Thymus (tissue), 11 donors: ENCODE data around the gene NDST1. TPM values are rescaled to one million over a fixed set of nuclear protein-coding genes. Genes with fewer than 3 reads are reported as not detected.

ENCODE experiments used
- DNase-seq, 9 donors: peaks; one replicate each; pipeline ENCODE4 v3.0.0-alpha.2; 2013; ENCODE audit warnings: low spot score in 9 of 9, low read depth in 6 of 9, missing footprints in 1 of 9
- H3K27ac ChIP-seq, 2 donors: one replicate each; pipeline ENCODE4 v1.5.1; 2013; ENCODE audit warnings: control low read depth in 1 of 2, low read depth in 1 of 2, low read length in 1 of 2, mild to moderate bottlenecking in 1 of 2, moderate library complexity in 1 of 2
- H3K27me3 ChIP-seq, 2 donors: one replicate each; pipeline ENCODE4 v1.5.1; 2013; ENCODE audit warnings: low read length in 1 of 2; ENCODE audit not compliant: control insufficient read depth in 2 of 2, insufficient read depth in 1 of 2
- H3K36me3 ChIP-seq, 2 donors: one replicate each; pipeline ENCODE4 v1.5.1; 2013; ENCODE audit warnings: low read length in 1 of 2, mild to moderate bottlenecking in 1 of 2, moderate library complexity in 1 of 2; ENCODE audit not compliant: control insufficient read depth in 2 of 2, insufficient read depth in 2 of 2
- H3K4me1 ChIP-seq, 2 donors: one replicate each; pipeline ENCODE4 v1.5.1; 2013; ENCODE audit warnings: low read length in 2 of 2; ENCODE audit not compliant: control insufficient read depth in 2 of 2, insufficient read depth in 2 of 2
- H3K4me3 ChIP-seq, 2 donors: one replicate each; pipeline ENCODE4 v1.5.1; 2013; ENCODE audit warnings: low read length in 2 of 2, control low read depth in 1 of 2, mild to moderate bottlenecking in 1 of 2
- H3K9me3 ChIP-seq, 2 donors: one replicate each; pipeline ENCODE4 v1.5.1; 2013; ENCODE audit warnings: low read length in 1 of 2, mild to moderate bottlenecking in 1 of 2; ENCODE audit not compliant: control insufficient read depth in 2 of 2, insufficient read depth in 1 of 2
- WGBS: extraction: QIAGEN DNeasy Blood & Tissue Kit; methylation state at CpG from one replicate; pipeline ENCODE4 v1.1.7; 2013; 5-methylcytosine and 5-hydroxymethylcytosine counted together
- polyA plus RNA-seq: library from polyadenylated mRNA; stranded (reverse); fragments of 200-250 nt; gene quantifications from one replicate; pipeline ENCODE4 v1.2.3, GENCODE V29; 2013
- total RNA-seq: library from RNA; stranded (reverse); fragments of 120-200 nt; gene quantifications from one replicate; pipeline ENCODE4 v1.2.4, GENCODE V29; 2013
- donor health status: healthy.

The NDST1 gene
- total and polyA plus RNA-seq, 2 donors, result 2.8 to 6.4 TPM

GRCh38 chr5:150599281-150599680, 91.3 kb downstream of the NDST1 start:
- peak overlapping the region in 1 of 2 donors; percentile 47 for H3K27ac ChIP-seq
- H3K27me3 ChIP-seq, result no peaks in the 10 kb centered on the region
- no peak for DNase-seq
- no peak overlapping the region for H3K4me3 ChIP-seq
- H3K4me1 ChIP-seq, result peaks cover 0 to 27% of the 10 kb centered on the region in 2 donors
- WGBS, result 92% methylated on average over 5 of the region's 5 CpGs
- H3K9me3 ChIP-seq, result no peaks in the 10 kb centered on the region
- H3K36me3 ChIP-seq, result no peaks in the 10 kb centered on the region

GRCh38 chr5:150599917-150600511, 92.1 kb downstream of the NDST1 start:
- H3K27me3 ChIP-seq, result no peaks in the 10 kb centered on the region
- peak in 3 of 9 donors; percentile 25 to 35 (median 26) for DNase-seq
- WGBS, result 90% methylated on average over 11 of the region's 11 CpGs
- H3K4me3 ChIP-seq, result no peak overlapping the region
- peaks cover 0 to 25% of the 10 kb centered on the region in 2 donors for H3K4me1 ChIP-seq
- peak overlapping the region in 1 of 2 donors; percentile 55 for H3K27ac ChIP-seq
- H3K9me3 ChIP-seq, result no peaks in the 10 kb centered on the region
- H3K36me3 ChIP-seq, result no peaks in the 10 kb centered on the region

GRCh38 chr5:150600616-150601490, 92.9 kb downstream of the NDST1 start:
- Histone ChIP-seq H3K4me1 (peaks cover 0 to 22% of the 10 kb centered on the region in 2 donors), H3K27ac (peak overlapping the region; percentile 46 to 55), H3K4me3 (no peak overlapping the region), H3K27me3 (no peaks in the 10 kb centered on the region), H3K36me3 (no peaks in the 10 kb centered on the region), H3K9me3 (no peaks in the 10 kb centered on the region)
- 92% methylated on average over 25 of the region's 25 CpGs for WGBS
- no peak for DNase-seq

GRCh38 chr5:150601491-150602345, 93.8 kb downstream of the NDST1 start:
- Histone ChIP-seq H3K36me3 (no peaks in the 10 kb centered on the region), H3K4me3 (no peak overlapping the region), H3K4me1 (peaks cover 0 to 15% of the 10 kb centered on the region in 2 donors), H3K27me3 (no peaks in the 10 kb centered on the region), H3K9me3 (no peaks in the 10 kb centered on the region), H3K27ac (no peak overlapping the region)
- 89% methylated on average over 16 of the region's 16 CpGs for WGBS
- DNase-seq, result no peak

GRCh38 chr5:150603052-150603451, 95.1 kb downstream of the NDST1 start:
- Histone ChIP-seq H3K36me3 (no peaks in the 10 kb centered on the region), H3K27ac (no peak overlapping the region), H3K4me3 (no peak overlapping the region), H3K4me1 (peaks cover 0 to 15% of the 10 kb centered on the region in 2 donors), H3K9me3 (no peaks in the 10 kb centered on the region), H3K27me3 (no peaks in the 10 kb centered on the region)
- no peak for DNase-seq
- WGBS, result 96% methylated on average over 4 of the region's 4 CpGs

- no peak overlapping the region for H3K27ac ChIP-seq
- H3K9me3 ChIP-seq, result no peaks in the 10 kb centered on the region
- no peaks in the 10 kb centered on the region for H3K27me3 ChIP-seq
- peaks cover 0 to 15% of the 10 kb centered on the region in 2 donors for H3K4me1 ChIP-seq
- no peaks in the 10 kb centered on the region for H3K36me3 ChIP-seq
- no peak for DNase-seq
- no peak overlapping the region for H3K4me3 ChIP-seq
- 96% methylated on average over 3 of the region's 3 CpGs for WGBS
Observed at GRCh38 chr5:150603491-150603890, 95.6 kb downstream of the NDST1 start.

GRCh38 chr5:150604010-150604409, 96.1 kb downstream of the NDST1 start:
- peaks cover 0 to 15% of the 10 kb centered on the region in 2 donors for H3K4me1 ChIP-seq
- no peak overlapping the region for H3K27ac ChIP-seq
- WGBS, result 99% methylated on average over 4 of the region's 4 CpGs
- no peak for DNase-seq
- H3K4me3 ChIP-seq, result no peak overlapping the region
- H3K9me3 ChIP-seq, result no peaks in the 10 kb centered on the region
- no peaks in the 10 kb centered on the region for H3K36me3 ChIP-seq
- H3K27me3 ChIP-seq, result no peaks in the 10 kb centered on the region

- no peaks in the 10 kb centered on the region for H3K27me3 ChIP-seq
- H3K4me1 ChIP-seq, result peaks cover 0 to 5% of the 10 kb centered on the region in 2 donors
- WGBS, result 97% methylated on average over 6 of the region's 6 CpGs
- no peak overlapping the region for H3K27ac ChIP-seq
- no peak for DNase-seq
- no peak overlapping the region for H3K4me3 ChIP-seq
- H3K9me3 ChIP-seq, result no peaks in the 10 kb centered on the region
- H3K36me3 ChIP-seq, result no peaks in the 10 kb centered on the region
Observed at GRCh38 chr5:150604894-150605440, 97.0 kb downstream of the NDST1 start.
